Globus pallidus (tissue), 1 donor: ENCODE data around the gene KRT73.

Source experiments
- DNase-seq: peaks from one replicate; pipeline ENCODE4 v3.0.0-alpha.2; 2015; ENCODE audit warnings: low spot score

KRT73 gene

DNA sequence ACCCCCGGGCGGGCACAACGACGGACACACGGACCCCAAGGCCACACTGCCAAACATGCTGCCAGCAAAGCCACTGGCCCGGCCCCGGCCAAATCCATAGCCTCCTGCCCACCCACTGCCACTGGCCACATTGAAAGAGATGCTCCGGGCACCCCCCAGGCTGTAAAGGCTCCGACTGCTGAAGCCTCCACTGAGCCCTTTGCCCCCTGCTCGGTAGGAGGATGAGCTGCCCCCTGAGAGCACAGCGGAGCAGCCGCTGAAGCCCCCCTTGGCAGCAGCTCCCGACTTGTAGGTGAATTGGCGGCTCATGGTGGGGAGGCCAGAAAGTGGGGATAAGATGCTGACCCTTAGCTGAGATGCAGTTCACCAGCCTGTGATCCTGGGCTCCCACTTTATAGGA, at the start of gene KRT73:
Gene KRT73, minus strand, starts transcription at position 344 of the 400 bp plus-strand sequence. Its CDS starts 35 bp downstream, at position 309.
- DNase-seq, result no peak

DNA sequence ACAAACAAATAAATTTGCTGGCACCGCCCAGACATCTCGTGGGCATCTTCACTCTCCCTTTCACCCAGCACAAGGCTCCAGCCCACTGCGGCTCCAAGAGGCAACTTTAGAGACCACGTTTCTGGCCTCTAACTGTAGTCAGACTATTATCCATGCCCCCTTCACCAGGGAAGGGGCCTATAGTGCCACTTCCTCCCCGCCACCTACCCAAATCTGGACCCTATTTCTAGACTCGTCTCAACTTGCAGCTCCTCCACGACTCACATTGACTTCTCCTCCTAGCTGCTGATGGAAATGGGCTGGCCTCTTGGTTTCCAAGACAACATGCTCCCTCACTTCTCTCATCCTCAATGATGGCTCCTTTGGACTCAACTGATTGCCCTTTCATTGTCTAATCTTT, 49.6 kb upstream of the KRT73 start:
- no peak for DNase-seq

DNA sequence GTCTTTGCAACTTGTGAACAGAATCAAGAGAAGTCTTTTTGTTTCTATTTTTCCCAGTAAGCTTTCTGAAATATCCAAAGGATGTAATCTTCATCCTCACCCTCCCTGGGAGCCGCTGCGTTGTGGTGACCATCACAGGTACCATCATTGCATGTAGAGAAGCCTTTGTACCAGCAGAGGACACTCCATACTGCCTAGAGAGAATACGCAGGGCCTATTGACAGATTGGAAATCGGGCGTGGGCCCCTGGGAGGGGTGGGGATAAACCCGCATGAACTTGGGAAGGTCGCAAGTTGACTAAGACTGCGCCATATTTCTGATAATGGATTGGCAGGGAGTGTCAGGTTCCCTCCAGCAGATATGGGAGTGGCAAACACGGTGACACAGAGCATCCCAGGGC, 49.1 kb upstream of the KRT73 start:
- no peak for DNase-seq

DNA sequence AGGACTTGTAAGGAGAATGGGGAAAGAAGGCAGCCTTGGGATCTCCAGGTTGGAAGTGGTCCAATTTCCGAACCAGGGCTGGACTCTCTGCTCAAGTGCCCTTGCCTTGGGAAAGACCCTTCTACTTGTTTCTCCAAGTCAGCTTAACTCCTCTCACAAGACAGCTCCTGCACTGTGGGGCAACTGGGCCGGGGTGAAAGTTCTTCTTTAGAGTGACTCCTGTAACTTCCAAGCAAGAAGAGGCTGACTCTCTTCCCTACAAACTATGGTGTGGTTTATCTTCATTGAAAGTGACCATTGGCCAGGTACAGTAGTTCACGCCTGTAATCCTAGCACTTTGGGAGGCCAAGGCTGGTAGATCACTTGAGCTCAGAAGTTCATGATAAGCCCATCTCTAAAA, 48.1 kb upstream of the KRT73 start:
- DNase-seq, result no peak

DNA sequence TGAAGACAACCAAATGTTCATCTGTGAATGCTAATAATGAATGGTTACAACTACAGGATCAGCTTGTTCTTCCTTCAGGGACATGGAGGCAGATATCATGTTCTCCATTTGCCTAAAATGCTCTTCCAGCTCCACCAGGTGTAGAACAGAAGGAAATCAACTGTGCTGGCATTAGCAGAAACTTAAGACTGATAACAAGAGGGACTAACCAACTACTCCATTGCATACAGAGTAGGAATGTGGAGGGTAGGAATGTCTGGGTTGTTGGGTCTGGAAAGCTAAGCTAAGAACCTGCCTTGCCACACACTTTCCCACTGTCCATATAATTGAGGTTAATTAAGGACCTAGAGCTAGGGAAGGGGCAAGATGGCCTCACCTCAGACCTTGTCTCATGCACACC, 45.1 kb upstream of the KRT73 start:
- DNase-seq, result no peak

DNA sequence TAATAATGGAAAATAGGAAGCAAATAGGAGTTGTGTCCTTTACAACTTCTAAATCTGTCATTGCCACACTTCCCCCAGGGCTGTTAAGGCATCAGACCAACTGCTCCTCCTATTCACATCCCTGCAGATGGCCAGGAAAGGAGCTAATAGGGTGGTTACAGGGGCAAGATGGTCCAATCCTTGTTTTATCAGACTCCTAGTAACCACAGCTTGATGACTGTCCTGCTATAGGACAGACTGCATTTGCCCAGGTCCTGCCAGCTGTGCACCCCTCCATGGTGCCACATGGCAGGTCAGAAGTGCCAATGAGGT, 44.5 kb upstream of the KRT73 start:
- no peak for DNase-seq

DNA sequence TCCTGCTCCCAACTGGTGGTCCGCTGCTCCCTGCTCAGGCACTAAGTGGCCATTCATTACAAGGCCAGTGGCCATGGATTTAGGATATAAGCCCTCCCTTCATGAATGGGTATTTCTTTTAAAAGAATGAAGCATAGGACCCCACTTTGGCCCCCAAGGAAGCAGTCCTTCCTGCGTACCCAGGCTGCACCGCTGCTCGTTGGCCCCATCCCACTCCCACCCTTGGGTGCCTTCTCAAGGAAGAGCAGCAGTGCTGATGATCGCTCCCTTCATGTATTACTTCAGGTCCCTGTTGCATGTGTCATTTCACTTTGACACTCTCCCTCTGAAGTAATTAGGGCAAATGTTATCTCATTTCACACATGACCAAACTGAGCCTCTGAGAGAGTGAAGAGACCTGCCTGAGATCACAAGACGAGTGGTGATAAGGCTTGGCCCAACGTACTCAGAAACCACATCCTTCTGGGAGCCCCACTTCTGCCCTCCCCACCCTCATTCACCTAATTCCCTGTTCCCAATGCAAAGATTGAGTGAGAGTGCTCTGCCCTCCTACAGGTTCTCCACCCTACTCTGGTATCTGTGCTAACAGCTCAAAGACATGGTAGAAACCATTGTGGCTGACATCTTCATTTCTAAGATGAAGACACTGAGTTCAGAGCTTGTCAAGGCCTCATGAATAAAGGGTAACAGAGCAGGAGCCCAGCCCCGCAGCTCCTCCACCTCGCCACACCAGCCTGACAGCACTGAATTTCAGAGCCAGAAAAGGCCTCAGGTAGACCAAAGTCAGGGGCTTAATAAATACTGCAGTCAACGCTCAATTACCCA, 43.9 kb upstream of the KRT73 start:
- DNase-seq, result no peak

DNA sequence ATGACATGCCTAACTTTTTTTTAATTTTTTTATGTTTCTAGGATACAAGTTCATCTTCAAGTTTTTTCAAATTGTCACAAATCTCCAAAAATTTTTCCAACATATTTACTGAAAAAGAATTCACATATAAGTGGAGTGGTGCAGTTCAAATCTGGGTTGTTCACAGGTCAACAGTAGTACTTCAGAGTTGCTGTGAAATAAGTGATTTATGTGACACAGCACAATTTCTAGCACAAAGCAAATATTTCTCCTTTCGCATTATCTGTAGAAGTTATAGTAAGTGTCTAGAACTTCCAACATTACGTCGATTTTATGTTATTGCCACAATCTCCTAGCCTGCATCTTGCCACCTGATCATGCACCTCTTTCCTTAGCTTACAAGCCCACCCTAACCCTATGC, 43.3 kb upstream of the KRT73 start:
- no peak for DNase-seq

DNA sequence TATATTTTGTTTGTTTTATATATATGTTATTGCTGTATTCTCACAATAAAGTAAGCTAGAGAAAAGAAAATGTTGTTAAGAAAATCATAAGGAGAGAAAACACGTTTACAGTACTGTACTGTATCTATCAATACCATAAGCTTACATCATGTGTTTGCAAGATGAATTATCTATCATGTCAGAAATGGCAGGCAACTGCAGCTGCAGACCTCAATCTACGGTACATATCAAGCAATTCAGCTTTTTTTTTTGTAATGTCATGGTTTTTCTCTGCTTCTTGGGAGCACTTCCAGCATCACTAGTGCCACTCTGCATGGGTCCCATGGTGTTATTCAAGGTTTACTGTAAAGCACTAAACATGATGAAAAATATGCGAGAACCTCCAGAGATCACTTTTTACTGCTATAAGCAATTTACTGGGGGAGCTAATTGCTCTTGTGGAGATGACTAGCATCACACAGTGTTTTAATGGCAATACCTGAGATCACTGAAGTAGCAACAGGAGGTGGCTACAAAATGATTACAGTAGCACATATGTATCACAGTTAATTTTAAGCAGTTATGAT, 42.7 kb upstream of the KRT73 start:
- no peak for DNase-seq

DNA sequence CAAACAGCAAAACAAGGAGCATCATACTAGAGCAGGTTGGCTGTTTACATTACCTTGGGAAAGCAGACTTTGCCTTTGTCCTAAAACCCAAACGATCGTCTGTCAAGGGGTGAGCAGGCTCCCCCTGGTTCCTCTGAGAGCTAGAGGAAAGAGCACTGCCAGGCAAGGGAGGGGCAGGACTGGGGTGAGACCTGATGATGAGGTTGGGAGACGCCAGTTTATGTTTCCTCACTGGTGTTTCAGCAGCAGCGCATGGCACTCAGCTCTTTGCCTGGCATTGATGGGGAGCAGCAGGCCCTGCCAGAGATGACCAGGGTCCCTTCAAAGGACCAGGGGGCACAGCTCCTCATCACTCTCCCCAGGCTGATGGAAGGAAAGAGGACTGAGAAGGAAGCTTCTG, 41.6 kb upstream of the KRT73 start:
- DNase-seq, result no peak

DNA sequence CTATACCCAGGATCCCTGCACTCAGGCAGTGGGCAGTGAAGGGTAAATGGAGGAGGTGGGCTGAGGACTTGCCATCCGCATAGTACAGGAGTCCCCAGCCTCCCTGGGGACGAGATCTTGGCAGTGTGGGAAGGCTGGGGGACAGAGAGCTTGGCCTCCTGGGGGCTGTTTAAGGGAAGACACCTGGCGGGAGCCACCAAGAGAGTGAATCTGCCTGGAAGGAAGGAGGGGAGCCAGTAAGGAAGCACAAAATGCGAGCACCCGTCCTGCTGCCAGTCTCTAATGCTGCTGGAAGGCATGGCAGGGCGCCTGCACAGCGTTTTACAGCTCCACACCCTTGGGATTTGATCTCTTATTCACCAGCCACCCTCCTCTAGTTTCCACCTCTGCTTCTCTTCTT, 41.0 kb upstream of the KRT73 start:
- no peak for DNase-seq

DNA sequence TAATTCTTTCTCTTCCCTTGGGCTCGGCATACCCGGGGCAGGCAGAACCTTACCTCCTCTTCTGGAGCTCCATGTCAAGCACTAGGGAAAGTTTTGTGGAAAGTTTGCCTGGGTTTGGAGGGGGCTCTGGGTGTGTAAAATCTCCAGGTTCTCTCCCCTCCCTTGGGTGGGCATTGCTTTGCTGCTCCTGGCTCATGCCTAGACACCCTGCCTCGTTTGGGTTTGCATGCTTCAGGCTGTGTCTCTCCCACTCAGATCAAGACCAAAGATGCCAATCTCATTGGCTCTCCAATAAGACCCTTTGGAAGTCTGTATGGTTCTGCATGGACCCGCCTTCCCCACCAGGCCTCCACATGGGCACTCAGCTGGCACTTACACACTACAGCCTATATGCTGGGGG, 39.8 kb upstream of the KRT73 start:
- DNase-seq, result no peak

DNA sequence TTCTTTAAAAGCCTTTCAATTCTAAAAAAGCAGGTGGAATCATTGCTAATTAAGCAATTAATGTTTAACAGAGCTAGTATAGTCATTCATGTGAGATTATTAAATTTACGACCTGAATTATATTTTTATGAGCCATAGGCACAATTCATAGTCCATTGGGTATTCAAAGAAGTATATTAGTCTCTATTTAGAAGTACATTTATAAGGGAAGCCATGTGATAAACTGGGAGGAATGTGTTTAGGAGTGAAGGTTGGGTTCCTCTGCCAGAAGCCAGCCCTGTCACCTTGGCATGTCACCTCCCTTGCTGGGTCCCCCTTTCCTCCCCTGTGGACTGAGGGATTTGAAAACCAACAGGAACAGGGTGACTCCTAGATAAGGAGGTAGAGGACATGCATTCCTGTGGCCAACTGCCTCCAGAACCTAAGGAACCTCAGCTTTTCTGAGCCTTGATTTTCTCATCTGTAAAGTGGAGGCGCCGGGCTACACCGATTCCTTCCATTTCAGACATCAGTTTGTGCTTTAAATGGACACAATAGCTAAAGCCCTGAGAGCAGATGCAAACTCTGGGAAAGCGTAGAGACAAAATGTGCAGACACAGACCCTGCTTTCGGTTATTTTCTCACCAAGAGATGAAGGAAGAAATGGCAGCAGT, 39.0 kb upstream of the KRT73 start:
- no peak for DNase-seq

DNA sequence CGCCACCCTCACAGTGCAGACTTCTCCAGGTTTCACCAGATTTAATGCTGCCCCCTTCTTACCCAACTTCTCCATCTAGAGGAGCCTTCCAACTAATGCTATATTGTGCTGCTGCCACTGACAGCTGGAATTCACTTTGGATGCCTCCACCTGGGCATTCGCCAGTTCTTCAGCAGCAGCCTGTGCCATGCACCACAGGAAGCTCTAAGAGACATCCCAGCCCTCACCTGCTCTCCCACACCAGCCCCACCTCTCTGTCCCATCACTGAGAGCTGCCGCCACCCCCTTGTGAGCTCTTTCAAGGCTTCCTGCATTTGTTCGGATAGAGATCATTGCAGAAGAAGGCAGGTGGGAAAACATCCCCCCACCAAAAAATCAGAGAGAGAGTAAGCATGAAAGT, 38.3 kb upstream of the KRT73 start:
- no peak for DNase-seq

DNA sequence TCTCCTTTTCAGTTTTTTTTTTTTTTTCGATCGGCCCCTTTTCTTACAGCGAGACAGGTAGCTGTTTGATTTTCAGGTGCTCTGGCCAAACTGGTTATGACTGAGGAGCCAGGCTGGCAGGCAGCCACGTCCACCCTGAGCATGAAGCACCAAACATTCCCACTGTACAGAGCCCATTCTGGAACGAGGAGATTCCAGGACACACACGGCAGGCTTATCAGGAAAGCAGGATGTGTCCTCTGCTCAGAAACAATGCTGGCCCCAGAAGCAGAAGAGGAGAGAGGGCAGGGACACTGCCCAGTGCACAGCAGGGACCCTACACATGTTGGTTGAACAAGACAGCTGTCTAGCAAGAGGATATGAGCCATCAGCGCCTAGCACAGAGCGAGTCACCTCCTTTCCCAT, 37.4 kb upstream of the KRT73 start:
- DNase-seq, result no peak

DNA sequence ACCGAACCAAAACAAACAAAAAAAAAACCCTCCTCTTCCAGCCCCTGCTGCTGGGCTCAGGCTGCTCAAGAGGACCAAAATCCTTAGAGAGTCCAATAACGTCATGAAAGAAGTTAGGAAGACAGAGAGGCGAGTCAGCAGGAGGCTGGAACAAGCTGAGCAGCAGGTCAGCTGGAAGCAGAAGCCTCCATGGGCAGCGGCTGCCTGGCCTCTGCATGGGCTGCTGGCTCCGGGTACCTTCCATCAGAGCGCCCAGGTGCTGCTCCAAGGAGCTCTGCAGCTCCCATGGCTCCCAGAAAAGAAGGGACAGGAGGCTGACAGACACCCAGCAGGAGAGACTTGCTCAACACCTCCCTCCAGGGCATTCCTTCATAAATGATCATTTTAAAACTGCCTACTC, 36.9 kb upstream of the KRT73 start:
- DNase-seq, result no peak

DNA sequence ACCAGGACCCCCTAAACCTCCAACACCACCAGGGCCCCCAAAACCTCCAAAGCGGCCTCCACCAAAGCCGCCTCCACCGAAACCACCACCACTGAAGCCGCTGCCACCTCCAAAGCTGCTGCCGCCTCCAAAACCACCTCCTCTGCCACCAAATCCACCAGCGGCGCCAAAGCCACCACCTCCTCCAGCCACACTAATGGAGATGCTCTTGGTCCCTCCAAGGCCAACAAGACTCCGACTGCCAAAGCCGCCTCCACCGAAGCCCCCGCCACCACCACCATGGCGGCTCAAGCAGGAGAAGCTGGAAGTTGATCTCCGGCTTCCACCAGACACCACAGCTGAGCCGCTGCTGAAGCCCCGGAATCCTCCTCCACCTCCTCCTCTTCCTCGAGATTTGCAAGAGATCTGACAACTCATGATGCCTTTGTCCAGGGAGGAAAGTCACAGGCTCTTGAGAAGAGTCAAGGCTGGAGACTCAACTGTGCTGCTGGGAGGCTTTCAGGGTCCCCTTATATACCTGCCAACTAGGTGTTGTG, 33.4 kb upstream of the KRT73 start, which contains the start of gene KRT2:
Gene KRT2, minus strand, starts transcription at position 486 of the 536 bp plus-strand sequence. Its CDS starts 69 bp downstream, at position 417.
- DNase-seq, result no peak

DNA sequence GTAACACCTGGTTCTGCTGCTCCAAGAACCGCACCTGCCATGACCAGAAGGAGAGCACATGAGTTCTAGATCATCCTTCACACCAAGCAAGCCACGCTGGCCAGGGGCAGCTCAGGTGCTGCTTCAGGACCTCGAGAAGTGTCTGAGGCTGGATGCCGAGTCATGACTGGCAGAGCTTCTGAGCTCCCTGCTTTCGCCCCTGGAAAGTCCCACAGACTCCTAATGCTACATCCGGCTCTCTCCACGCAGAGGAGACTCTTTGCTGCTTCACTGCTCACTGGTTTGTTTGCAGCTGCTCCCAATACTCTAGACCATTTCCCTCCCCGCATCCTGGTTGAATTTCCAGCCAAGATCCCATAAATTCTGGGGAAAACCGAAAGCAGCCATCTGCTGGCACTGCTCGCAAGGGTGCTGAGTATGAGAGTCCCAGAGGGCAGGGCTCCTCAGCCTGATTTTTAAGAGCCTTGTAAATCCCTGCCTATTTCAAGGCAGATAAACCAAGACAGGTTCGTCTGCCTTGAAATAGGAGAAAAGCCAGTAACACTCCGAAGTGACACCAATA, 32.2 kb upstream of the KRT73 start:
- DNase-seq, result no peak

DNA sequence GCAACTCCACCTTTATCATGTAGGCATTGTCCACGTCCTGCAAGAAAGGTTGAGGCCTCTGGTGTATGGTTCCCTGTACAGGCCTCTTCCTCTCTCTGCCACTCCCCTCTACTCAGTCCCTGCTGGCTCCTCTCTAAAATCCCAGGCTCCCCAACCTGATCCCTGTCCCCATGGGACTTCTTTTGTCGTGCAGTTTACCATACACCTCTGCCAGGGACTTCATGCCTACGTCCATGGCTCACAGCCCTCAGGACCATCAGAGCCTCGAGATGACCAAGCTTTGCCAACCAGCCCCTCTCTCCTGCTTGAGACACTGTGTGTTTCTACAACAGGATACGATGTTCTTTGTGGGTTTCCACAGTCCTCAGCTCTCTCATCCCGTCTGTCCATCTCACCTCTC, 30.7 kb upstream of the KRT73 start:
- DNase-seq, result no peak

DNA sequence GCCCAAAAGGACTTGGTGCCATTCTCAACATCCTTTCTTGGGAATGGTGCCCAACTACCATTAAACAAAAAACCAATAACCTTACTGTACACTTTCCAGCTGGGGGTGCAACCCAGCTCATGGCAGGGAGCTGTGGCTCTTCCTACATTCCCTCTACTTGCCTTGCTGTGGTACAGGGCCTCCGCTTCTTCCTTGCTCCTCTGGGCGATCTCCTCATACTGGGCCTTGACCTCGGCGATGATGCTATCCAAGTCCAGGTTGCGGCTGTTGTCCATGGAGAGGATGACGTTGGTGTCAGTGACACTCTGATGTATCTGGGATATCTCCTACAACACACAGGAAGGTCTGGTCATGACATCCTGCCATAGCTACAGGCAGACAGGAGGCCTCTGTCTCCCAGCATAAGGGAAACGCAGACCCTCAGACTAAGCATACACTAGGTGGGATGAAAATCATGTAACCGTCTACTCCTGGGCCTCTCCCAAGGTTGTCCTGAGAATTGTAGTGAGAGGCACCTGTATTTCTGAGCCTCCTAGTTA, 29.7 kb upstream of the KRT73 start:
- no peak for DNase-seq

DNA sequence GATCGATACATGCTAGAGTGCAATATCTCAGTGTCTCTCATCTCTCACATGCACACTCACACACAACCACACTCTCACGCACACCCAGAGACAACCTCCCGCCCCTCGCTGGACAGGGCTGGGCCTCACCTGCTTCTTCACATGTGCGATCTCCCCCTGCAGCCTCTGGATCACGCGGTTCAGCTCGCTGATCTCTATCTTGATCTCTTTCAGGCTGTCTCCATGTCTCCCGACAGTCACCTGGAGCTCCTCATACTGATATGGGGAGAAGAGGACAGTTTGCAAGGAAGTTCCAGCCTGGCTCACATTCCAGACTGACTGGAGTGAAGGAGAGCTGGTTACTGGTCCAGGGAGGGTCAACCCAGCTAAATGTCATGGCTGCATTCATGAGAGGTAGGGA, 29.2 kb upstream of the KRT73 start:
- no peak for DNase-seq

DNA sequence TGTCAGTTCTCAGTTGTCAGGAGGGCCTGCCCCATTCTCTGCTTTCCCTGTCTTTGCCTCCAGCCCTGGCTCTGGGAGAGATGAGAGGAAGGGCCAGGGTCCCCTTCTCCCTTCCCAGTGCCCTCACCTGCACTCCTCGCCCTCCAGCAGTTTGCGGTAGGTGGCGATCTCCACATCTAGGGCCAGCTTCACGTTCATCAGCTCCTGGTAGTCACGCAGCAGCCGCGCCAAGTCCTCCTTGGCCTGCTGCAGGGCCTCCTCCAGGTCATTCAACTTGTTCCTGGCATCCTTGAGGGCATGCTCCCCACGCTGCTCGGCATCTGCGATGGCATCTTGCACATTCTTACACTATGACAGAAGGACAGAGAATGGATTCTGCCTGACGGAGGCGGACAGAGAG, 28.3 kb upstream of the KRT73 start:
- DNase-seq, result no peak

DNA sequence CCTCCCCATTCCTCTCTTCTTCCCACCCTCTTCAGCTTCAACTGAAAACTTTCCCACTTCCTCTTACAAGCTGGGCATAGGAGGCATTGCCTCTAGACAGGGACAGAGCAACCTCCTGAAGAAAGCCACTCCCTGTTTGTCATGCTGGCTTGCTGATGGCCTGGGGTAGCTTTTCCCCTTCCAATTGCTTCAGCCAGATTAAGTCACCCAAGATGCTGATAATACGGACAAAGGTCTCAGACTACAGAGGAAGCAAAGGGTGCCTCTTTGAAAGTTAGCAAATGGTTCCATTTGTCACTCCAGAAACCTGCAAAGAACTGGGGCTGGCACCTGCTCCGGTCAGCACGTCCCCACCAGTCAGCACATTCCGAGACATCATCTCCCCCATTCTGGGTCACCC, 27.6 kb upstream of the KRT73 start:
- no peak for DNase-seq
